ENCODE data around the gene GET4.

Gene GET4

GRCh38 chr7:884191-885003 lies 8.0 kb downstream of the GET4 start:
- TF ChIP-seq CTCF (IDR thresholded peaks at IDR 0.05; ENCODE audit: low read depth, low read length): no peak
- no peak overlapping the region for H3K4me3 ChIP-seq (ENCODE audit: low read depth, low read length)

GRCh38 chr7:885261-885892 lies 9.0 kb downstream of the GET4 start:
- H3K4me3 ChIP-seq (ENCODE audit: low read depth, low read length): no peak overlapping the region
- TF ChIP-seq CTCF (IDR thresholded peaks at IDR 0.05; ENCODE audit: low read depth, low read length): no peak

- no peak for TF ChIP-seq CTCF (IDR thresholded peaks at IDR 0.05; ENCODE audit: low read depth, low read length)
- no peak overlapping the region for H3K4me3 ChIP-seq (ENCODE audit: low read depth, low read length)
These were observed 9.7 kb downstream of the GET4 start for GRCh38 chr7:885893-886625.

- no peak overlapping the region for H3K4me3 ChIP-seq (ENCODE audit: low read depth, low read length)
- TF ChIP-seq CTCF (IDR thresholded peaks at IDR 0.05; ENCODE audit: low read depth, low read length): no peak
These were observed 10.5 kb downstream of the GET4 start for GRCh38 chr7:886626-887487.

GRCh38 chr7:887488-887820 lies 11.1 kb downstream of the GET4 start:
- no peak overlapping the region for H3K4me3 ChIP-seq (ENCODE audit: low read depth, low read length)
- no peak for TF ChIP-seq CTCF (IDR thresholded peaks at IDR 0.05; ENCODE audit: low read depth, low read length)

GRCh38 chr7:888081-889024 lies 12.0 kb downstream of the GET4 start:
- no peak overlapping the region for H3K4me3 ChIP-seq (ENCODE audit: low read depth, low read length)
- no peak for TF ChIP-seq CTCF (IDR thresholded peaks at IDR 0.05; ENCODE audit: low read depth, low read length)

All from WI38 (cell line).